ENCODE measurements around the gene ARL13B.
"Not testable (repeated sequence)": the region's sequence is repeated elsewhere in the genome, so short reads cannot be mapped to it uniquely, and the experiment has no call there.

ARL13B gene

GRCh38 chr3:93979850-93980676, at the start of gene ARL13B:
TSS of gene ARL13B (plus strand) at chr3:93980155. CDS start at chr3:93980424, 269 bp downstream.
- DNase-seq = peak; percentile 99

- no peak for DNase-seq
Observed at GRCh38 chr3:93931597-93932229, 48.2 kb upstream of the ARL13B start.

GRCh38 chr3:93934366-93935046, 45.4 kb upstream of the ARL13B start:
- DNase-seq = no peak

GRCh38 chr3:93936549-93936948, 43.4 kb upstream of the ARL13B start:
- DNase-seq = no peak

GRCh38 chr3:93937485-93937884, 42.5 kb upstream of the ARL13B start:
- not testable (repeated sequence) for DNase-seq

- DNase-seq = peak; percentile 66 to 72
Observed at GRCh38 chr3:93949958-93950357, 30.0 kb upstream of the ARL13B start.

GRCh38 chr3:93961026-93961425, 18.9 kb upstream of the ARL13B start:
- no peak for DNase-seq

- no peak for DNase-seq
Observed at GRCh38 chr3:93961489-93961888, 18.5 kb upstream of the ARL13B start.

- no peak for DNase-seq
Observed at GRCh38 chr3:93962798-93963197, 17.2 kb upstream of the ARL13B start.

GRCh38 chr3:93965106-93965505, 14.8 kb upstream of the ARL13B start:
- DNase-seq = not testable (repeated sequence)

- no peak for DNase-seq
Observed at GRCh38 chr3:93969443-93969842, 10.5 kb upstream of the ARL13B start.

- no peak for DNase-seq
Observed at GRCh38 chr3:93969997-93970396, 10.0 kb upstream of the ARL13B start.

GRCh38 chr3:93973131-93974126, 6.5 kb upstream of the ARL13B start, which contains the start of gene PROS1:
TSS of gene PROS1 (minus strand) at chr3:93973896. CDS start at chr3:93973749, 147 bp downstream.
- peak; percentile 68 to 77 for DNase-seq

GRCh38 chr3:93981649-93982048, 1.7 kb downstream of the ARL13B start:
- peak; percentile 23 to 47 for DNase-seq

GRCh38 chr3:93983408-93983807, 3.5 kb downstream of the ARL13B start:
- DNase-seq = no peak

GRCh38 chr3:93984618-93985017, 4.7 kb downstream of the ARL13B start:
- no peak for DNase-seq

GRCh38 chr3:93988283-93988682, 8.3 kb downstream of the ARL13B start:
- DNase-seq = no peak

- no peak for DNase-seq
Observed at GRCh38 chr3:93988764-93989163, 8.8 kb downstream of the ARL13B start.

- DNase-seq = no peak
Observed at GRCh38 chr3:93989241-93989640, 9.3 kb downstream of the ARL13B start.

- no peak for DNase-seq
Observed at GRCh38 chr3:93991631-93992030, 11.7 kb downstream of the ARL13B start.

GRCh38 chr3:93992207-93992606, 12.3 kb downstream of the ARL13B start:
- DNase-seq = no peak

- DNase-seq = no peak
Observed at GRCh38 chr3:93994056-93994455, 14.1 kb downstream of the ARL13B start.

Data from SHP77 (cell line).